ENCODE results near the gene CD44. TPM values are rescaled to one million over a fixed set of nuclear protein-coding genes. Genes with fewer than 3 reads are reported as not detected.
"Not testable (repeated sequence)": the region's sequence is repeated elsewhere in the genome, so short reads cannot be mapped to it uniquely, and the experiment has no call there.

Gene CD44
- polyA plus RNA-seq, 1 donor = 10.1 TPM

GRCh38 chr11:35208795-35209194, 69.8 kb downstream of the CD44 start:
- no peak for DNase-seq

DNA sequence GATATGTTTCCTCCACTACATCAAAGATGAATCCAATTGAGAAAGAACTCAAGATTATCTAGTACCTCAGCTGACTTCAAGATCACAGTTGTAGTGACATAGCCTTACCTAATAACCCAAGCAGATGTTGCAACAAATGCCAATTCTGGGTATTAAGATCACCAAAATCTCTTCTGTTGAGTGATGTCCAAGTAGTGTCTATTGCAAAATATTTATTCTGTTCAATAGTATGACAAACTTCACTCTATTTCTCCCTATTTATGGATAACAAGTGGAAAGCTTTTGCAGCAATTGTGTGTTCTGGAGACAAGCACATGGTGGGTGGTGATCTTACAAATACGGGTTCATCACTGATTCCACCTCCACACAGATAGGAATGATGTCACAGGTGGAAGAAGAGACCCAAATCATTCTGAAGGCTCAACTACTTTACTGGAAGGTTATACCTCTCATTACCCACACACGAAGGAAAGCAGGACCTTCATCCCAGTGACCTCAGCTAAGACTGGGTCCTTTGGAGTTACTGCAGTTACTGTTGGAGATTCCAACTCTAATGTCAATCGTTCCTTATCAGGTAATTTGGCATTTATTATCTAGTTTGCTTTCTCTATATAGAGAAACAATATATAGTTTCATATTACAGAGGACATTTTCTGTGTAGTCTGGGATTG, 72.0 kb downstream of the CD44 start:
- DNase-seq = no peak

DNA sequence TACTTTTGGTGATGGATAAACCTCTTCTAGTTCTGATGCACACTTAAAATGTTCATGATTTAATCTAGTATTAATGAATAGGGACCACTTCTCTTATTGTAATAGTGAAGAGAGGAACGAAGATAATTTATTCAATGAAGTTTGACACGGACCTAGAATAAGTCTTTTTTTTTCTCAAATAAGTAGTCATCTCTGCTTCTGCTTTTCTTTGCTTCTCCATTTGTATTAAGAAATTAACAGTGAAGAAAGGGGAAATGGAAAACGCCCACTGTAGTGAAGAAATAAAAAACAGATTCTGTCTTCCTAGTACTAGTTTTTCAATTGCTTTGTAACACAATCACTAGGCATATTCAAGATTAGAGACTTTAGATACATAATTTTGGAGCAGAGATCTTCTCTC, 73.0 kb downstream of the CD44 start:
- no peak for DNase-seq

DNA sequence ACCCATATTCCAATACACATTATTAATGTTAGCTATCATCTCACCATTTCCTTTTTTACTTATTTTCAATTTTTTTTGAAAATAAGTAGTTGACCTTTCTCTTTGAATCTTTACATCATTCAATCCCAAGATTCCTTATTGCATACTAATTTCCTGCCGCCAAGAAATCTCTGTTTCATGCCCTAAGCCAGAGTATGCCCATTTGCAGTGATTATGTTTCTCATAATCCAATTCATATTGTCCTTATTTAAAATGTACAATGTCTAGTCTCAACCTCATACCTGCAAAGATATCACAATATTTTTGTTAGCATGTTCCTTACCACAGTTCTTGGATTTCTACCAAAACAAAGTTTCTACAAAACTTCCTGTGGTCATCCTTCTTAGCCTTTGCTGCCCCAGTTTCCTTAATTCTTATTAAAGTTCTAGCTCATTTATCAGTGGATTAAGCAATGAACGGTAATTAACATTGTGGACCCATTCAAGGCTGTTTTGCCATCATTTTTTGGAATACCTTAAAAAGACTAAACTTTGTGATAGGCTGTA, 75.3 kb downstream of the CD44 start:
- no peak for DNase-seq

- DNase-seq = no peak
These were observed 75.8 kb downstream of the CD44 start for GRCh38 chr11:35214792-35215193.

- no peak for DNase-seq
These were observed 77.0 kb downstream of the CD44 start for GRCh38 chr11:35215945-35216344.

GRCh38 chr11:35216962-35217678, 78.1 kb downstream of the CD44 start:
- no peak for DNase-seq

DNA sequence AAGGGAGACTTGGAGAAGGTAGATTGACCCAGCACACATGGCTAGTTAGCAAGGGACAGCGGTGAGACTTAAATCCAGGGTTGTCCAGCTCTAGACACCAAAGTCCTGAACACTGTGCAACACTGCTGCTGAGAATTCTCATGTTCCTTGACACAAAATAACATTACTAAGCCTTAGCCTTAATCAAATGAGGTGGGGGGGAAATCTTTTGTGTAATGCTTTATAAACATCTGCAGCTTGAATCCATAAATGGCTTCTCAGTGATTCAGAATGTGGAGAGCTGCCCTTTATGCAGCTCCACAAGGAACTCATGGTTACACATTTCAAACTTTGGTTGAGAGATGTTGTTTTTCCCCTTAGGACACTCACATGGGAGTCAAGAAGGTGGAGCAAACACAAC, 80.0 kb downstream of the CD44 start:
- DNase-seq = no peak

GRCh38 chr11:35223371-35223796, 84.4 kb downstream of the CD44 start:
- DNase-seq = peak; percentile 66

GRCh38 chr11:35223991-35224390, 85.0 kb downstream of the CD44 start:
- no peak for DNase-seq

GRCh38 chr11:35225946-35226520, 87.1 kb downstream of the CD44 start:
- DNase-seq = no peak

- DNase-seq = not testable (repeated sequence)
These were observed 87.8 kb downstream of the CD44 start for GRCh38 chr11:35226756-35227155.

DNA sequence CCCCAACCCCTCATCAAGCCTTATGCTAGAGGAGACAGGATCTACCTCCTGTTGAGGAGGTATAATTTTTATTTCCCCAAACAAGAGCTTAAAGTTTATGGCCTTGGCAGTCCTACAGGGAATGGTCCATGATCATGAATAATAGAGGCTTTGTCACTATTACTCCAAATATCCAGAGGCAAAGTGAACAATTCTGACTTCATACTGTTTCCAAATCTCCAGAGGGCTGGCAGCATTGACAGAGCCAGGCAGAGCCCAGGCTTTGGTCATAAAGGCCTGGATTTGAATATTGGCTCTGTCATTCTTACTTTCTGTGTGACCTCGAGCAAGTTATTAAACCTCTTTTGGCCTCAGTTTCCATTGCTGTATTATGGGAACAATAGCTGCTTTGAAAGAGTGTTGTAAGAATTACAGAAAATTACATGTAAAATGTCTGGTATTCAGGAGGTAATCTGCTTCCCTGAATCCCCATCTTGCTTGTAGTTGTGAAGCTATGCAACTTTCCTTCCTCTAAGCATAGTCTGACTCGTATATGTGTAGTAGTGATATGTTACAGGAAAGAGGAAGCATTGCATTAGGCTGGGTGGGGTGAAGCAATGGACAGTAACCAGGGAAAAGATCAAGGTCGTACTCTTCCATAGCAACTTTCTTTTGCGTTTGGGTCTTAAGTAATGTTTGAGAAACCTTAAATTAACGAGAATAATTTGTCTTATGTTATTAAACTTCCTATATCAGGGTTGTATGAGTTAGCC, 88.8 kb downstream of the CD44 start:
- DNase-seq = no peak

DNA sequence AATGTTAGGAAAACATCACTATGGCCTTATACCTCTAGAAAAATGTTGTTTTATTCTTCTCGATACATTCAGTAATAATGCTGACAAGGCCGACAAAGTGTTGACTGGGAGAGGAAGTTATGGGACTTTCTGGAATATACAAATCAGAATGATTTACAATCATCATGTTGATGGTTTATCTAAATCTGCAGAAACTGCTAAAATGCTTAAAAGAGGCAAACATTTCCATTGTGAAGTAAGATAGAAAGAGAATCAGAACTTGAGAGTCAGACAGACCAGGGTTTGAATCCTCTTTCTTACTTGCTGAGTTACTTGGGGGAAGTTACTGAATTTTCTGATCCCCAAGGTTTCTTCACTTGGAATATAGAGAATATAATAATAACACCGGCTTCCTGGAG, 89.4 kb downstream of the CD44 start:
- DNase-seq = no peak

DNA sequence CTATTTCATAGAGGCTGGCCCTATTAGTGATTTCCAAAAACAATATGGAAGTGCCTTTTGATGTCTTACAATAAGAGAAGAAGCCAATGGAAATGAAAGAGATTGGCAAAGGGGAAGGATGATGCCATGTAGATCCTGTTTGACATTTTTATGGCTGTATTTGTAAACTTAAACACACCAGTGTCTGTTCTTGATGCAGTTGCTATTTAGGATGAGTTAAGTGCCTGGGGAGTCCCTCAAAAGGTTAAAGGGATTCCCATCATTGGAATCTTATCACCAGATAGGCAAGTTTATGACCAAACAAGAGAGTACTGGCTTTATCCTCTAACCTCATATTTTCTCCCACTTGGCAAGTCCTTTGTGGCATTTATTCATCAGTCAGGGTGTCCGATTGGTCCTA, 91.4 kb downstream of the CD44 start:
- no peak for DNase-seq

DNA sequence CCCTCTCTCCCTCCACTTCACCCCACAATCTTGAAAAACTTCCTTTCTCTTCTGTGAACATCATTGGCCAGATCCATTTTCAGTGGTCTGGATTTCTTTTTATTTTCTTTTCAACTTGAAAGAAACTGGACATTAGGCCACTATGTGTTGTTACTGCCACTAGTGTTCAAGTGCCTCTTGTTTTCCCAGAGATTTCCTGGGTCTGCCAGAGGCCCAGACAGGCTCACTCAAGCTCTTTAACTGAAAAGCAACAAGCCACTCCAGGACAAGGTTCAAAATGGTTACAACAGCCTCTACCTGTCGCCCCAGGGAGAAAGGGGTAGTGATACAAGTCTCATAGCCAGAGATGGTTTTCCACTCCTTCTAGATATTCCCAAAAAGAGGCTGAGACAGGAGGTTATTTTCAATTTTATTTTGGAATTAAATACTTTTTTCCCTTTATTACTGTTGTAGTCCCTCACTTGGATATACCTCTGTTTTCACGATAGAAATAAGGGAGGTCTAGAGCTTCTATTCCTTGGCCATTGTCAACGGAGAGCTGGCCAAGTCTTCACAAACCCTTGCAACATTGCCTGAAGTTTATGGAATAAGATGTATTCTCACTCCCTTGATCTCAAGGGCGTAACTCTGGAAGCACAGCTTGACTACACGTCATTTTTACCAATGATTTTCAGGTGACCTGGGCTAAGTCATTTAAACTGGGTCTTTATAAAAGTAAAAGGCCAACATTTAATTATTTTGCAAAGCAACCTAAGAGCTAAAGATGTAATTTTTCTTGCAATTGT, 92.3 kb downstream of the CD44 start:
- DNase-seq = no peak

GRCh38 chr11:35232891-35233330, 93.9 kb downstream of the CD44 start:
- no peak for DNase-seq

- no peak for DNase-seq
These were observed 94.5 kb downstream of the CD44 start for GRCh38 chr11:35233518-35233917.

GRCh38 chr11:35234460-35235156, 95.6 kb downstream of the CD44 start:
- no peak for DNase-seq

DNA sequence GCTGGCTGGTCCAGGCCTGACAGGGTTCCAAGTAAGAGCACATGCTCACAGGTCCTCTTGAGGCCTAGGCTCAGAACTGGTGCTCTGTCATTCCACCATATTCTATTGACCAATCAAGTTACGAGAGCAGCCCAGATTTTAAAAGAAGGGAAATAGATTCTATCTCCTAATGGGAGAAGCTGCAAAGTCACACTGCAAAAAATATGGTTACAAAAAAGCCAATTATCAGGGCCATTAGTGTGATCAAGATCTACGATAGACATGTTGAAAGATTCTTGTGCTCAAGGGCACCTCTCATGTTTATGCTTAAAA, 96.1 kb downstream of the CD44 start:
- no peak for DNase-seq

DNA sequence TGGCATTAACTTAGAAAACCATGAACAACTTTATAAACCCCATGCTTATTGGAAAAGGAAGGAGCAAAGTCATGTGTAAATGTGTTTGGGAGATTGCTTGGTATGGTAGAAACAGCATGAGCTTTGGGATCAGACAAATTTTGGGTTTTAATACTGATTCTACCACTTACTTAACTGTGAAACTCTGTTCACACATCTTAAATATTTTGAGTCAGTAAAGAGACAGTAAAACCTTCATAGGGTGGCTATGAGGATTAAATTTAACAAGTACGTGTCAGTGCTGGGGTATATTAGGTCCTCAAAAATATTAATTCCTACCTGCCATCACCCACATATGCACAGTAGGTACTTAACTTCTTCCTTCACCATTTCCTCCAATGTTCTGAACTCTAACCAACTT, 96.5 kb downstream of the CD44 start:
- DNase-seq = no peak
